ENCODE data around the gene SZRD1. TPM values are rescaled to one million over a fixed set of nuclear protein-coding genes. Genes with fewer than 3 reads are reported as not detected.
"Not testable (repeated sequence)": the region's sequence is repeated elsewhere in the genome, so short reads cannot be mapped to it uniquely, and the experiment has no call there.

Gene SZRD1
- polyA plus RNA-seq, 1 donor from 2014 or later = 13.6 TPM

GRCh38 chr1:16342331-16343062 lies 24.5 kb upstream of the SZRD1 start:
- no peak overlapping the region for H3K9ac ChIP-seq (ENCODE audit: low read length)
- H3K36me3 ChIP-seq (ENCODE audit: insufficient read depth, low read length) = no peaks in the 10 kb centered on the region
- H3K27ac ChIP-seq (ENCODE audit: low read length) = no peak overlapping the region
- no peak overlapping the region for H3K4me2 ChIP-seq (ENCODE audit: low read length)
- H4K20me1 ChIP-seq (ENCODE audit: insufficient read depth) = no peaks in the 10 kb centered on the region
- no peaks in the 10 kb centered on the region for H3F3A ChIP-seq (ENCODE audit: insufficient read depth, low read length, poor library complexity, severe bottlenecking)
- no peaks in the 10 kb centered on the region for H3K9me2 ChIP-seq (ENCODE audit: insufficient read depth, low read length)
- no peak overlapping the region for H3K4me3 ChIP-seq (ENCODE audit: low read length)
- TF ChIP-seq EZH2 (IDR thresholded peaks at IDR 0.05; ENCODE audit: borderline replicate concordance, insufficient read depth, low read length, poor library complexity, severe bottlenecking) = no peak
- TF ChIP-seq SMC3 (conservative IDR thresholded peaks at IDR 0.05; ENCODE audit: poor library complexity) = no peak
- TF ChIP-seq TAF1 (IDR thresholded peaks at IDR 0.05; ENCODE audit: low read depth) = no peak
- TF ChIP-seq, protein P1, sequence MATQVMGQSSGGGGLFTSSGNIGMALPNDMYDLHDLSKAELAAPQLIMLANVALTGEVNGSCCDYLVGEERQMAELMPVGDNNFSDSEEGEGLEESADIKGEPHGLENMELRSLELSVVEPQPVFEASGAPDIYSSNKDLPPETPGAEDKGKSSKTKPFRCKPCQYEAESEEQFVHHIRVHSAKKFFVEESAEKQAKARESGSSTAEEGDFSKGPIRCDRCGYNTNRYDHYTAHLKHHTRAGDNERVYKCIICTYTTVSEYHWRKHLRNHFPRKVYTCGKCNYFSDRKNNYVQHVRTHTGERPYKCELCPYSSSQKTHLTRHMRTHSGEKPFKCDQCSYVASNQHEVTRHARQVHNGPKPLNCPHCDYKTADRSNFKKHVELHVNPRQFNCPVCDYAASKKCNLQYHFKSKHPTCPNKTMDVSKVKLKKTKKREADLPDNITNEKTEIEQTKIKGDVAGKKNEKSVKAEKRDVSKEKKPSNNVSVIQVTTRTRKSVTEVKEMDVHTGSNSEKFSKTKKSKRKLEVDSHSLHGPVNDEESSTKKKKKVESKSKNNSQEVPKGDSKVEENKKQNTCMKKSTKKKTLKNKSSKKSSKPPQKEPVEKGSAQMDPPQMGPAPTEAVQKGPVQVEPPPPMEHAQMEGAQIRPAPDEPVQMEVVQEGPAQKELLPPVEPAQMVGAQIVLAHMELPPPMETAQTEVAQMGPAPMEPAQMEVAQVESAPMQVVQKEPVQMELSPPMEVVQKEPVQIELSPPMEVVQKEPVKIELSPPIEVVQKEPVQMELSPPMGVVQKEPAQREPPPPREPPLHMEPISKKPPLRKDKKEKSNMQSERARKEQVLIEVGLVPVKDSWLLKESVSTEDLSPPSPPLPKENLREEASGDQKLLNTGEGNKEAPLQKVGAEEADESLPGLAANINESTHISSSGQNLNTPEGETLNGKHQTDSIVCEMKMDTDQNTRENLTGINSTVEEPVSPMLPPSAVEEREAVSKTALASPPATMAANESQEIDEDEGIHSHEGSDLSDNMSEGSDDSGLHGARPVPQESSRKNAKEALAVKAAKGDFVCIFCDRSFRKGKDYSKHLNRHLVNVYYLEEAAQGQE (IDR thresholded peaks at IDR 0.05; ENCODE audit: borderline replicate concordance) = no peak
- no peak for TF ChIP-seq MXI1 (conservative IDR thresholded peaks at IDR 0.05; ENCODE audit: poor library complexity, severe bottlenecking)
- no peak for TF ChIP-seq EP300 (conservative IDR thresholded peaks at IDR 0.05; ENCODE audit: poor library complexity, severe bottlenecking)
- TF ChIP-seq, protein P2, sequence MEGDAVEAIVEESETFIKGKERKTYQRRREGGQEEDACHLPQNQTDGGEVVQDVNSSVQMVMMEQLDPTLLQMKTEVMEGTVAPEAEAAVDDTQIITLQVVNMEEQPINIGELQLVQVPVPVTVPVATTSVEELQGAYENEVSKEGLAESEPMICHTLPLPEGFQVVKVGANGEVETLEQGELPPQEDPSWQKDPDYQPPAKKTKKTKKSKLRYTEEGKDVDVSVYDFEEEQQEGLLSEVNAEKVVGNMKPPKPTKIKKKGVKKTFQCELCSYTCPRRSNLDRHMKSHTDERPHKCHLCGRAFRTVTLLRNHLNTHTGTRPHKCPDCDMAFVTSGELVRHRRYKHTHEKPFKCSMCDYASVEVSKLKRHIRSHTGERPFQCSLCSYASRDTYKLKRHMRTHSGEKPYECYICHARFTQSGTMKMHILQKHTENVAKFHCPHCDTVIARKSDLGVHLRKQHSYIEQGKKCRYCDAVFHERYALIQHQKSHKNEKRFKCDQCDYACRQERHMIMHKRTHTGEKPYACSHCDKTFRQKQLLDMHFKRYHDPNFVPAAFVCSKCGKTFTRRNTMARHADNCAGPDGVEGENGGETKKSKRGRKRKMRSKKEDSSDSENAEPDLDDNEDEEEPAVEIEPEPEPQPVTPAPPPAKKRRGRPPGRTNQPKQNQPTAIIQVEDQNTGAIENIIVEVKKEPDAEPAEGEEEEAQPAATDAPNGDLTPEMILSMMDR (IDR thresholded peaks at IDR 0.05; ENCODE audit: poor library complexity, severe bottlenecking) = no peak
- no peak for TF ChIP-seq POLR2AphosphoS5 (IDR thresholded peaks at IDR 0.05)
- TF ChIP-seq RAD21 (conservative IDR thresholded peaks at IDR 0.05) = no peak
- no peaks in the 10 kb centered on the region for H3K27me3 ChIP-seq (ENCODE audit: insufficient read depth, low read depth, low read length)
- no peak overlapping the region for H2AFZ ChIP-seq (ENCODE audit: low read depth, low read length)
- no peaks in the 10 kb centered on the region for H3K9me3 ChIP-seq (ENCODE audit: low read length)
- H3K79me2 ChIP-seq (replicated peaks; ENCODE audit: insufficient read depth, low read length) = peaks cover 69% of the 10 kb centered on the region

DNA sequence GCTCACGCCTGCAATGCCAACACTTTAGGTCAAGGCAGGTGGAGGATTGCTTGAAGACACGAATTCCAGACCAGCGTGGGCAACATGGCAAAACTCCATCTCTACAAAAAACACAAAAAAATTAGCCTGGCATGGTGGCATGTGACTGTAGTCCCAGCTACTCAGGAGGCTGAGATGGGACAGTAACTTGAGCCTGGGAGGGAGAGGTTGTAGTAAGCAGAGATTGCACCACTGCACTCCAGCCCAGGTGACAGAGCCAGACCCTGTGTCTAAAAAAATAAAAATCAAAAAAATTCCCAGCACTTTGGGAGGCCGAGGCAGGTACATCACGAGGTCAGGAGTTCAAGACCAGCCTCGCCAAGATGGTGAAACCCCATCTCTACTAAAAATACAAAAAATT lies 23.8 kb upstream of the SZRD1 start:
- H2AFZ ChIP-seq (ENCODE audit: low read depth, low read length); H3K4me2 ChIP-seq (ENCODE audit: low read length); H3K9me3 ChIP-seq (ENCODE audit: low read length); H3K36me3 ChIP-seq (ENCODE audit: insufficient read depth, low read length); H3K9ac ChIP-seq (ENCODE audit: low read length); H4K20me1 ChIP-seq (ENCODE audit: insufficient read depth); H3F3A ChIP-seq (ENCODE audit: insufficient read depth, low read length, poor library complexity, severe bottlenecking); H3K27ac ChIP-seq (ENCODE audit: low read length); H3K4me3 ChIP-seq (ENCODE audit: low read length); H3K27me3 ChIP-seq (ENCODE audit: insufficient read depth, low read depth, low read length); H3K9me2 ChIP-seq (ENCODE audit: insufficient read depth, low read length): not testable (repeated sequence)
- peaks cover 77% of the 10 kb centered on the region for H3K79me2 ChIP-seq (replicated peaks; ENCODE audit: insufficient read depth, low read length)

All from neural cell (in vitro differentiated cells).